ENCODE results near the gene EPG5.
"Not testable (repeated sequence)": the region's sequence is repeated elsewhere in the genome, so short reads cannot be mapped to it uniquely, and the experiment has no call there.

Gene EPG5

GRCh38 chr18:45836242-45837205, 130.6 kb downstream of the EPG5 start:
- no peak for DNase-seq

- DNase-seq: no peak
Observed at GRCh38 chr18:45835057-45835636, 132.0 kb downstream of the EPG5 start.

DNA sequence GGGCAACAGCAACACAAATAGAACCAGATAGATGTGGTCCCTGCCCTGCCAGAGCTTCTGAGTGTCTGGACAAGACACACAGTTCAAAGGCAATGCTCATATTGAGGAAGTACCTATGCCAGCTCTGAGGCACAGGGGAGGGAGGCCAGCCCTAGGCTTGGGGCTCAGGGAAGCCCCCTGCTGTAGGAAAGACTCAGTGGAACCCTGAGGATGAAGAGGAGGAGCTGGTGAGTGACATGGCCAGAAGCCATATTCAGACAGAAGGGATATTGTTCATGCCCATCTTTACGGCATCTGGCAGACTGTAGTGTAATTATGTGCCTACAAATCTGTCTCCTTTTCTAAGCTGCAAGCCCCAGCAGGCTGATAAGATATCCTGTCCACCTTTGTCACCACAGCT, 132.8 kb downstream of the EPG5 start:
- no peak for DNase-seq

DNA sequence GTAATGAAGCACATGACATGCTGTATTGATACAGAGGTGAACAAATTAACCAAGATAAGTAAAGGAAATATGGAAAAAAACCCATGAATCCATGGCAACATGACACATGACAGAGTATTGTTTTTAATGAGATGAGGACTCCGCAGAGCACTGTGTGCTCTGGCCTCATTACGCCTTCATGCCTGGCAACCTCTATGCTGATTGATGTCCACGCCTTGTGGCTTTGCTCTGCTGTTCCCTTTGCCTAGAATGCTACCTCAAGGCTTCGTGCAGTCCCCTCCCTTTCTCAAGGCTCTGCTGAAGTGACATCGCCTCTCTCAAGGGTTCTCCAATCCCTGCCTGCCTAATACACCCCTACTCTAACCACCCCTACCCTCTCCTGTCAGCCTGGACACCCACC, 133.3 kb downstream of the EPG5 start:
- DNase-seq: no peak

DNA sequence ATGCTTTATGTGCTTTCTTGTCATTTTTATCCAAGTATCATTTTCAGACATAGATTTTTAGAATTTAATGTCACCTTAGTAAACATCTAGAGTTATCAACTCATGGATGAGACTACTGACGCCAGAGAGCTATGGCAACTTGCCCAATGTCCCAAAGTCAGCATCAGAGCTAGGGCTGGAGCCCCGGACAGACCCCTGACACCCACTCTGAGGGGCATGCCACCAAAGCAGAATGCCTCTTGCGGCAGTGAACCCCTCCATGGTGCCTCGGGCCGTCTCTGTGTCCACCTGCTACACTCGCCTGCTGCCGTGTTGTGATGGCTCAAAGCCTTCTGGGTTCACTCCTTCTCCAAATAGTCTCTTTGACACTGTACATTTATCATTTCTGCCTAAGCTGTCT, 136.2 kb downstream of the EPG5 start:
- DNase-seq: no peak

GRCh38 chr18:45829855-45830254, 137.3 kb downstream of the EPG5 start:
- no peak for DNase-seq

GRCh38 chr18:45828917-45829811, 138.0 kb downstream of the EPG5 start:
- DNase-seq: no peak

DNA sequence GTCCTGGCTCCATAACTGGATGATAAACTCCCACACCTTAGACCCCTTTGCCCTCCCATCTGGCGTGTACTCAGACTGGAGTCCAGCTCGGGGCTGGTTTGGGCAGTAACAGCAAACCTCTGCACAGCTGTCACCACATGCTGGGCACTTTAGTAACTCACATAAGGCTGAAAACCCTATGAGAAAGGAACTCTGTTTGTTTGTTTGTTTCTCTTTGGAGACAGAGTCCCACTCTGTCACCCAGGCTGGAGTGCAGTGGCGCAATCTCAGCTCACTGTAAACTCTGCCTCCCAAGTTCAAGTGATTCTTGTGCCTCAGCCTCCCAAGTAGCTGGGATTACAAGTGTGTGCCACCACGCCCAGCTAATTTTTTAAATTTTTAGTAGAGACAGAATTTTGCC, 140.4 kb downstream of the EPG5 start:
- not testable (repeated sequence) for DNase-seq

- no peak for DNase-seq
Observed at GRCh38 chr18:45826084-45826483, 141.0 kb downstream of the EPG5 start.

DNA sequence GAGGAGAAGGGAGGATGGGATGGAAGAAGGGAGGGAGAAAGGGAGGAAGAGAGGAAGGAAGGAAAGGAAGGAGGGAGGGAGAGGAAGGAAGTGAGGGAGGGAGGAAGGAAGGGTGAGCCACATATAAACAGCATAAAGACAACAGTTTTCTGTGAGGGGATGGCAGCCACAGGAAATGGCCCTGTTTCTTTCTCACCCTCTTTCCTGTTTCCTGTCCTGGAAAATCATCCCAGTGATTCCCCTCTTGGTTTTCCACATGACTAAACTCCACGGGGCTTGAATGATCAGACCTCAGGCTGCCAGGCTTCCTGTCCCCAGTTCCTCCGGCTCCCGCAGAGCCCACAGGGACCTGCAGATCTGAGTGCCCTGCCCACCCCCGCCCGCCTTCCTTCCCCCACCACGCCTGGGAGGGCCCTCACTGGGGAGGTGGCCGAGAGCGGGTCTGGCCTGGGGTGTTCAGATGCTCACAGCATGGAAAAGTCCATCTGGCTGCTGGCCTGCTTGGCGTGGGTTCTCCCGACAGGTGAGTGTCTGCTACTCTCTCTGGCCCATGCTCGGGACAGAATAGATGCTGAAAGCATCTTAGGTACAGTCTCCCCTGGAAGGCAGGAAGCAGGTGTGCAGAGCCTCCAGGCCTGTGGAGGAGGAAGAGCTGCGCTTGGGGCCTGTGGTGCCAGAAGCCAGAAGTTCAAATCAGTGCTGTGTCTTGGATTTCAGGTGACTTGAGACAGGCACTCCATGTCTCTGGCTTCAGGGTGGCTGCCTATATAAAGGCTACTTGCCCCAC, 141.7 kb downstream of the EPG5 start, which contains the start of gene SIGLEC15:
Gene SIGLEC15, plus strand, starts transcription at position 418 of the 787 bp plus-strand sequence. Its CDS starts 54 bp downstream, at position 472.
- DNase-seq: no peak

GRCh38 chr18:45821711-45822110, 145.4 kb downstream of the EPG5 start:
- DNase-seq: no peak

GRCh38 chr18:45821026-45821425, 146.1 kb downstream of the EPG5 start:
- no peak for DNase-seq

DNA sequence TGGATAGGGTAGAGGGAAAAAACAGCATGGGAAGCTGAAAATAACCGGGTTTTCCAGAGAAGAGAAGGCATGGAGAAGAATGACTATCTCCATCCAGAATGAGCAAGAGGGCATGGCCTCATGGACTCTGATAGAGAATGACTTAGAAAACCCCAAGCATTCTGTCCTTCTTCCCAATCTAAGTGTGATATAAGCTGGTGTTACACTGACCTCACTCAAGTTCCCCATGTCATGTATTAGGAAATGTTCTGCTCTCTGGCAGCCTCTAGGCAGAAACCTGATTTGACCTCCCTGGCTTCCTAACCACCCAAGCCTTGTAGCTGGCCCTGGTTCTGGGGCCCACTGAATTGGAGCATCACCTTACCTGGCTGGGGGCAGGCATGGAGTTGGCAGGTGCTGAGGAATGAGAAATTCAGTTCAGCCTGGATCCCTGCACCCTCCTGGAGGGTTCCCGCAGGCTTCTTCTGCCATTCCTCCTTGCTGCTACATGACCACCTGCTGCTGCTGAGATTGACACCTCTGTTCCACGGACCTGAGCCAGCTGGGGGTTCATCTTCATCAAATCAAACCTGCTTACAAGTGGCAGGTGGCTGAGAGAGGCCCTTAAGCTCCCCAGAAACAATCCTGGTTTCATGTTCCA, 146.9 kb downstream of the EPG5 start:
- DNase-seq: no peak

DNA sequence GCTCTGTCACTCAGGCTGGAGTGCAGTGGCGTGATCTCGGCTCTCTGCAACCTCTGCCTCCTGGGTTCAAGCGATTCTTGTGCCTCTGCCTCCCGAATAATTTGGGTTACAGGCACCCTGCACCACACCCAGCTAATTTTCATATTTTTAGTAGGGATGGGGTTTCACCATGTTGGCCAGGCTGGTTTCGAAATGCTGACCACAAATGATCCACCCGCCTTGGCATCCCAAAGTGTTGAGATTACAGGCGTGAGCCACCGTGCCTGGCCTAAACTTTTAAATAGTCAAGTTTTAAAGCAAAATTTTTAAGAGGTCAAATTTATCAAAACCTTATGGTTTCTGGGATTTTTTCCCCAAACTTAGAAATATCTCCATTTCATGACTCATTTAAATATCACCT, 148.4 kb downstream of the EPG5 start:
- DNase-seq: not testable (repeated sequence)

GRCh38 chr18:45817543-45817942, 149.6 kb downstream of the EPG5 start:
- DNase-seq: no peak

DNA sequence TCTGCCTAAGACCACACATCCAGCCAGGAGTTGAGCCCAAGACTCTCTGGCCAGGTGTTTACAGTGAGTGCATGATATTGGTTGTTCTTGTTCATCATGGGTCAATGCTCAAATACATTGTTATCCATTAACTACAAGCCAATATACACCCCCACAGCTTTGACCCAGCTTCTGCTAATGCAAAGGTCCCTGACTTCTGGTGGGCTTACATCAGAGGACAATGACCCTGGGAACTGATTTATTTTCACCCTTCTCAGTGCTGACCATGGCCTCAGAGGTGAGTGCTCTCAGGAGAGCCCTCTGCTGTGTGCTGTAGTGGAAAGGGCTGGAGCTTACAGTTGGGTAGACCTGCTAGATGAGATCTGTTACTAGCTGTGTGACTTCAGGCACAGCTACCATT, 152.4 kb downstream of the EPG5 start:
- not testable (repeated sequence) for DNase-seq

DNA sequence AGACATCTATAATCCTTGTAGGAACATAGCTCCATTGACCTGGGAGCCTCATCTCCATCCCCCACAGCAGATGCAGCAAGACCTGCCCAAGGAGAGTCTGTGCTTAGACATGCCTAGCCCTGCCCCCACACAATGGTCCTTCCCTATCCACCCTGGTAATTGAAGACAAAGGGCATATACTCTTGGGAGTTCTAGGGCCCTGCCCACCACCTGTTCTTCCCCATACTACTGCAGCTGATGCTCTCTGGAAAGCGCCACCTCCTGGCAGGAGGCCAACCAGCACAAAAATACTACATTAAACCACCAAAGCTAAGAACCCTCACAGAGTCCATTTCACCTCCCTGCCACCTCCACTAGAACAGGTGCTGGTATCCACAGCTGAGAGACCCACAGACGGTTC, 160.0 kb downstream of the EPG5 start:
- DNase-seq: peak; percentile 8

- no peak for DNase-seq
Observed at GRCh38 chr18:45806226-45806625, 160.9 kb downstream of the EPG5 start.

GRCh38 chr18:45805551-45805950, 161.6 kb downstream of the EPG5 start:
- DNase-seq: no peak

GRCh38 chr18:45802814-45803492, 164.2 kb downstream of the EPG5 start:
- no peak for DNase-seq

GRCh38 chr18:45801416-45802004, 165.6 kb downstream of the EPG5 start:
- no peak for DNase-seq

Data from stimulated activated CD4-positive, alpha-beta T cell treated with anti-CD3 and anti-CD28 coated beads, Interleukin-12 subunit alpha, Interleukin-12 subunit beta, amount 100 ng/mL, for 4 hours (primary cell).